ENCODE measurements around the gene PCED1B. TPM values are rescaled to one million over a fixed set of nuclear protein-coding genes. Genes with fewer than 3 reads are reported as not detected.
A peak's percentile ranks its signal among the peaks of the same experiment; 100 is the strongest.

The PCED1B gene
- total RNA-seq, 1 donor from 2014 or later, result 7.6 TPM

GRCh38 chr12:47102845-47103651, 23.6 kb downstream of the PCED1B start:
- no peak for TF ChIP-seq CTCF (IDR thresholded peaks at IDR 0.05)
- Histone ChIP-seq H3K36me3 (no peaks in the 10 kb centered on the region), H3K27me3 (no peaks in the 10 kb centered on the region), H3K4me3 (no peak overlapping the region), H3K9me3 (no peaks in the 10 kb centered on the region), H3K4me1 (peaks cover 3% of the 10 kb centered on the region), H3K27ac (peak overlapping the region; percentile 19)
- ATAC-seq (peak; percentile 58), DNase-seq (no peak)
- intact Hi-C loops (cut with DNase I), result no loop called here

GRCh38 chr12:47105914-47106674, 26.7 kb downstream of the PCED1B start:
- intact Hi-C loops (cut with DNase I), result no loop called here
- ATAC-seq (no peak), DNase-seq (no peak)
- Histone ChIP-seq H3K4me3 (no peak overlapping the region), H3K36me3 (no peaks in the 10 kb centered on the region), H3K27me3 (no peaks in the 10 kb centered on the region), H3K27ac (no peak overlapping the region), H3K9me3 (no peaks in the 10 kb centered on the region), H3K4me1 (peaks cover 3% of the 10 kb centered on the region)
- no peak for TF ChIP-seq CTCF (IDR thresholded peaks at IDR 0.05)

- intact Hi-C loops (cut with DNase I), result no loop called here
- Histone ChIP-seq H3K4me3 (no peak overlapping the region), H3K27ac (no peak overlapping the region), H3K4me1 (peaks cover 3% of the 10 kb centered on the region), H3K9me3 (no peaks in the 10 kb centered on the region), H3K27me3 (no peaks in the 10 kb centered on the region), H3K36me3 (no peaks in the 10 kb centered on the region)
- no peak for DNase-seq
- TF ChIP-seq CTCF (IDR thresholded peaks at IDR 0.05), result no peak
- ATAC-seq, result no peak
Measured at GRCh38 chr12:47107446-47107845, 28.0 kb downstream of the PCED1B start.

- no peaks in the 10 kb centered on the region for H3K9me3 ChIP-seq
- TF ChIP-seq CTCF (IDR thresholded peaks at IDR 0.05), result no peak
- H3K4me3 ChIP-seq, result no peak overlapping the region
- H3K36me3 ChIP-seq, result no peaks in the 10 kb centered on the region
- no peak for DNase-seq
- no peak for ATAC-seq
- no peaks in the 10 kb centered on the region for H3K27me3 ChIP-seq
- peaks cover 3% of the 10 kb centered on the region for H3K4me1 ChIP-seq
- H3K27ac ChIP-seq, result no peak overlapping the region
- intact Hi-C loops (cut with DNase I), result no loop called here
Measured at GRCh38 chr12:47107926-47108325, 28.5 kb downstream of the PCED1B start.

GRCh38 chr12:47110011-47110541, 30.7 kb downstream of the PCED1B start:
- H3K9me3 ChIP-seq, result no peaks in the 10 kb centered on the region
- no peak overlapping the region for H3K4me3 ChIP-seq
- ATAC-seq (no peak), DNase-seq (no peak)
- no peak overlapping the region for H3K27ac ChIP-seq
- intact Hi-C loops (cut with DNase I), result no loop called here
- TF ChIP-seq CTCF (IDR thresholded peaks at IDR 0.05), result no peak
- H3K36me3 ChIP-seq, result no peaks in the 10 kb centered on the region
- no peaks in the 10 kb centered on the region for H3K27me3 ChIP-seq
- H3K4me1 ChIP-seq, result no peaks in the 10 kb centered on the region
